Peyer's patch (tissue), 4 donors: ENCODE data around the gene OAS3.

ENCODE experiments used
- CTCF ChIP-seq, 6 experiments: fragments of 450-650 bp in 4 of 6; fragments of 200-600 bp in 2 of 6; sonication (generic) in 1 of 6; IDR thresholded peaks; one replicate each; pipeline ENCODE4 v1.5.1; 2017 to 2019; ENCODE audit warnings: antibody characterized with exemption in 6 of 6, mild to moderate bottlenecking in 3 of 6, moderate library complexity in 1 of 6
- POLR2A ChIP-seq, 2 donors: fragments of 450-650 bp; IDR thresholded peaks; one replicate each; pipeline ENCODE4 v1.5.1; 2017; ENCODE audit warnings: antibody characterized with exemption in 2 of 2, mild to moderate bottlenecking in 2 of 2, moderate library complexity in 2 of 2

- TF ChIP-seq CTCF (IDR thresholded peaks at IDR 0.05) (no peak), POLR2A (IDR thresholded peaks at IDR 0.05) (no peak)
These were observed 26.6 kb downstream of the OAS3 start for GRCh38 chr12:112964915-112965314.
